ENCODE results near the gene TMEM235.

DNA sequence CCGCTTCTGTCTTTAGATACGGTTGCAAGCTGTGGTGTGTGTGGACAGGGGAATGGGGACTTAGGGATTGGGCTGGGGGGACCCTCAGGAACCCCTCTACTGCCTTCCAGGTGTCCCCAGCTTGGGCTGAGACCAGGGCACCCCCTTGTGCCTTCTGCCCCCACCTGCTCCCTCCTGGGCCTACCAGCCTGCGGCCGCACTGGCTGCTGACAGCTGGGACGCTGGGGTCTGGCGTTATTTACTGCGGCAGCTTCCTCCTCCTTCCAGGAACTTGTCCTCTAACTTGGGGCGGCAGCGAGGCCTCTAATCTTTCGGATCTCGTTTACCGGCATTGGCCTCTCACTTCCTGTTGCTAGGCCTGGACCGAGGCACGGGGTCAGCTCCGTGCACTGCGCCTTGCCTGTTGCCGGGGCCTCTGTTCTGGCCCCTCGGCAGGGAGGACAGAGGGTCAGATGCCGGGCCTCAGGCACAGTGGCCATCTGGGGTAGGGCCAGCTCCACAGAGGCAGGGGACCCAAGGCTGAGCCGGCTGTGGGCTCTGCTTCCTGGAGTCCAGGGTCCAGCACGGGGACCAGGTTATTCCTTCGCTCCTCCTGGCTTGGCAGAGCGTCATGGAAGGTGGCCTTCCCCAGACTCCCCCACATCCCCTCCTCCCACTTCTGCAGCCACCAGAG lies 31.8 kb downstream of the TMEM235 start:
- TF ChIP-seq, protein P1, sequence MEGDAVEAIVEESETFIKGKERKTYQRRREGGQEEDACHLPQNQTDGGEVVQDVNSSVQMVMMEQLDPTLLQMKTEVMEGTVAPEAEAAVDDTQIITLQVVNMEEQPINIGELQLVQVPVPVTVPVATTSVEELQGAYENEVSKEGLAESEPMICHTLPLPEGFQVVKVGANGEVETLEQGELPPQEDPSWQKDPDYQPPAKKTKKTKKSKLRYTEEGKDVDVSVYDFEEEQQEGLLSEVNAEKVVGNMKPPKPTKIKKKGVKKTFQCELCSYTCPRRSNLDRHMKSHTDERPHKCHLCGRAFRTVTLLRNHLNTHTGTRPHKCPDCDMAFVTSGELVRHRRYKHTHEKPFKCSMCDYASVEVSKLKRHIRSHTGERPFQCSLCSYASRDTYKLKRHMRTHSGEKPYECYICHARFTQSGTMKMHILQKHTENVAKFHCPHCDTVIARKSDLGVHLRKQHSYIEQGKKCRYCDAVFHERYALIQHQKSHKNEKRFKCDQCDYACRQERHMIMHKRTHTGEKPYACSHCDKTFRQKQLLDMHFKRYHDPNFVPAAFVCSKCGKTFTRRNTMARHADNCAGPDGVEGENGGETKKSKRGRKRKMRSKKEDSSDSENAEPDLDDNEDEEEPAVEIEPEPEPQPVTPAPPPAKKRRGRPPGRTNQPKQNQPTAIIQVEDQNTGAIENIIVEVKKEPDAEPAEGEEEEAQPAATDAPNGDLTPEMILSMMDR (tag by site-specific recombination; IDR thresholded peaks at IDR 0.05), result no peak
- TF ChIP-seq ZNF221 (tag by site-specific recombination; IDR thresholded peaks at IDR 0.05; ENCODE audit: borderline replicate concordance) (no peak), ZNF707 (tag by site-specific recombination; IDR thresholded peaks at IDR 0.05) (no peak), ZNF175 (tag by site-specific recombination; IDR thresholded peaks at IDR 0.05) (no peak), ZNF16 (tag by site-specific recombination; IDR thresholded peaks at IDR 0.05; ENCODE audit: low read depth) (no peak), PRDM1 (tag by site-specific recombination; IDR thresholded peaks at IDR 0.05) (no peak)

All from HEK293 (cell line).